IPS-NIHi7 (cell line): ENCODE measurements around the gene TUBA1C.
"Not testable (repeated sequence)": the region's sequence is repeated elsewhere in the genome, so short reads cannot be mapped to it uniquely, and the experiment has no call there.

Experiments used
- DNase-seq: peaks from one replicate; pipeline ENCODE4 v3.0.0; 2012; ENCODE audit warnings: mixed read lengths; ENCODE audit errors: extremely low spot score

TUBA1C gene

GRCh38 chr12:49255857-49256637 is 8.8 kb upstream of the TUBA1C start:
- no peak for DNase-seq

GRCh38 chr12:49257508-49258184 is 7.2 kb upstream of the TUBA1C start:
- DNase-seq, result not testable (repeated sequence)

- DNase-seq, result no peak
Observed at GRCh38 chr12:49259452-49259851, 5.4 kb upstream of the TUBA1C start.

- DNase-seq, result no peak
Observed at GRCh38 chr12:49260166-49260565, 4.7 kb upstream of the TUBA1C start.

GRCh38 chr12:49260571-49261363 is 4.1 kb upstream of the TUBA1C start:
- no peak for DNase-seq

GRCh38 chr12:49261721-49262120 is 3.2 kb upstream of the TUBA1C start:
- DNase-seq, result no peak

GRCh38 chr12:49263400-49263763 is 1.5 kb upstream of the TUBA1C start:
- no peak for DNase-seq

- peak; percentile 67 for DNase-seq
Observed at GRCh38 chr12:49264466-49264872, 413 bp upstream of the TUBA1C start.

- not testable (repeated sequence) for DNase-seq
Observed at GRCh38 chr12:49269191-49269590, 4.3 kb downstream of the TUBA1C start.

- no peak for DNase-seq
Observed at GRCh38 chr12:49272790-49273725, 8.2 kb downstream of the TUBA1C start.

GRCh38 chr12:49273726-49274395 is 9.0 kb downstream of the TUBA1C start:
- no peak for DNase-seq

GRCh38 chr12:49274396-49275069 is 9.7 kb downstream of the TUBA1C start:
- no peak for DNase-seq

- DNase-seq, result no peak
Observed at GRCh38 chr12:49276304-49277290, 11.7 kb downstream of the TUBA1C start.

- DNase-seq, result no peak
Observed at GRCh38 chr12:49277466-49277865, 12.6 kb downstream of the TUBA1C start.

GRCh38 chr12:49279706-49280159 is 14.9 kb downstream of the TUBA1C start:
- DNase-seq, result peak; percentile 55

- not testable (repeated sequence) for DNase-seq
Observed at GRCh38 chr12:49280545-49280944, 15.7 kb downstream of the TUBA1C start.

- DNase-seq, result no peak
Observed at GRCh38 chr12:49282302-49282701, 17.4 kb downstream of the TUBA1C start.

- DNase-seq, result not testable (repeated sequence)
Observed at GRCh38 chr12:49282740-49283375, 18.0 kb downstream of the TUBA1C start.
